Mesenchymal stem cell (in vitro differentiated cells and primary cell): Measurements from ENCODE around the gene TJP1.
A peak's percentile ranks its signal among the peaks of the same experiment; 100 is the strongest.

Source experiments
- DNase-seq: peaks from one replicate; pipeline ENCODE4 v3.0.0-alpha.2; 2013
- H2AFZ ChIP-seq: one replicate; pipeline ENCODE4 v1.6.1; 2013; ENCODE audit warnings: low read depth, mild to moderate bottlenecking, control low read depth, inconsistent platforms, low read length, moderate library complexity
- H2AK5ac ChIP-seq: 2 replicates; pipeline ENCODE4 v1.6.1; 2013; ENCODE audit warnings: low read length, moderate library complexity, mild to moderate bottlenecking, inconsistent platforms; ENCODE audit not compliant: severe bottlenecking
- H2BK120ac ChIP-seq: one replicate; pipeline ENCODE4 v1.6.1; 2013; ENCODE audit warnings: low read depth, mild to moderate bottlenecking, inconsistent platforms, low read length, moderate library complexity
- H2BK12ac ChIP-seq, 2 experiments: one replicate each; pipeline ENCODE4 v1.6.1; 2013; ENCODE audit warnings: inconsistent platforms in 2 of 2, low read length in 2 of 2, mild to moderate bottlenecking in 2 of 2, moderate library complexity in 2 of 2, control low read depth in 1 of 2
- H2BK15ac ChIP-seq: one replicate; pipeline ENCODE4 v1.6.1; 2013; ENCODE audit warnings: mild to moderate bottlenecking, low read depth, inconsistent platforms; ENCODE audit not compliant: poor library complexity, severe bottlenecking
- H2BK5ac ChIP-seq: 2 replicates; pipeline ENCODE4 v1.6.1; 2013; ENCODE audit warnings: low read depth, mild to moderate bottlenecking, low read length, control low read depth, inconsistent platforms; ENCODE audit not compliant: poor library complexity, severe bottlenecking
- H3K14ac ChIP-seq, 2 experiments: one replicate each; pipeline ENCODE4 v1.6.1; 2013; ENCODE audit warnings: inconsistent platforms in 2 of 2, low read length in 2 of 2, control low read depth in 1 of 2, mild to moderate bottlenecking in 1 of 2, moderate library complexity in 1 of 2
- H3K18ac ChIP-seq, 2 experiments: one replicate each; pipeline ENCODE4 v1.6.1; 2013; ENCODE audit warnings: inconsistent platforms in 2 of 2, low read length in 2 of 2, control low read depth in 1 of 2, low read depth in 1 of 2, mild to moderate bottlenecking in 1 of 2
- H3K23ac ChIP-seq, 2 experiments: one replicate each; pipeline ENCODE4 v1.6.1; 2013; ENCODE audit warnings: inconsistent platforms in 2 of 2, low read length in 2 of 2, mild to moderate bottlenecking in 2 of 2, moderate library complexity in 2 of 2, control low read depth in 1 of 2
- H3K27ac ChIP-seq: 2 replicates; pipeline ENCODE4 v1.5.1; 2013; ENCODE audit warnings: mild to moderate bottlenecking, moderate library complexity, low read length, control low read depth, inconsistent platforms; ENCODE audit not compliant: poor library complexity, severe bottlenecking
- H3K27me3 ChIP-seq, 2 experiments: 2 replicates each; pipeline versions ENCODE4 v1.6.1 to v1.7.0; 2013; ENCODE audit warnings: low read length in 2 of 2, mild to moderate bottlenecking in 2 of 2, moderate library complexity in 2 of 2, control low read depth in 1 of 2, inconsistent platforms in 1 of 2; ENCODE audit not compliant: control insufficient read depth in 1 of 2, insufficient read depth in 1 of 2
- H3K36me3 ChIP-seq, 2 experiments: 2 replicates each; pipeline versions ENCODE4 v1.6.1 to v1.7.0; 2013; ENCODE audit warnings: low read length in 2 of 2, control low read depth in 1 of 2, inconsistent platforms in 1 of 2, low read depth in 1 of 2, mild to moderate bottlenecking in 1 of 2; ENCODE audit not compliant: insufficient read depth in 2 of 2, control insufficient read depth in 1 of 2
- H3K4ac ChIP-seq, 2 experiments: one replicate each; pipeline ENCODE4 v1.6.1; 2013; ENCODE audit warnings: inconsistent platforms in 2 of 2, low read length in 2 of 2, mild to moderate bottlenecking in 2 of 2, moderate library complexity in 2 of 2, control low read depth in 1 of 2, low read depth in 1 of 2
- H3K4me1 ChIP-seq: 2 replicates; pipeline ENCODE4 v1.6.1; 2013; ENCODE audit warnings: low read depth, low read length, control low read depth; ENCODE audit not compliant: control insufficient read depth, insufficient read depth
- H3K4me2 ChIP-seq: 2 replicates; pipeline ENCODE4 v1.6.1; 2013; ENCODE audit warnings: low read length, mild to moderate bottlenecking, inconsistent platforms; ENCODE audit not compliant: poor library complexity, severe bottlenecking
- H3K4me3 ChIP-seq, 2 experiments: 2 replicates each; pipeline versions ENCODE4 v1.5.1 to v1.7.0; 2013; ENCODE audit warnings: low read length in 2 of 2, mild to moderate bottlenecking in 2 of 2, control low read depth in 1 of 2, low read depth in 1 of 2; ENCODE audit not compliant: insufficient read depth in 1 of 2
- H3K79me1 ChIP-seq: replicated peaks from 2 replicates; pipeline ENCODE4 v1.6.1; 2013; ENCODE audit warnings: mild to moderate bottlenecking, control low read depth, low read length, inconsistent platforms; ENCODE audit not compliant: poor library complexity, severe bottlenecking
- H3K9ac ChIP-seq: 2 replicates; pipeline ENCODE4 v1.7.0; 2013; ENCODE audit warnings: mild to moderate bottlenecking, low read length, moderate library complexity
- H3K9me3 ChIP-seq: 2 replicates; pipeline ENCODE4 v1.7.0; 2013; ENCODE audit warnings: mild to moderate bottlenecking, low read length; ENCODE audit not compliant: control insufficient read depth
- H4K8ac ChIP-seq: one replicate; pipeline ENCODE4 v1.6.1; 2013; ENCODE audit warnings: inconsistent platforms, mild to moderate bottlenecking, low read length, moderate library complexity
- H4K91ac ChIP-seq: one replicate; pipeline ENCODE4 v1.6.1; 2013; ENCODE audit warnings: mild to moderate bottlenecking, low read length, inconsistent platforms
- WGBS: methylation state at CpG from one replicate; pipeline ENCODE4 v1.1.7; 2013; ENCODE audit warnings: mixed read lengths; 5-methylcytosine and 5-hydroxymethylcytosine counted together

TJP1 gene

DNA sequence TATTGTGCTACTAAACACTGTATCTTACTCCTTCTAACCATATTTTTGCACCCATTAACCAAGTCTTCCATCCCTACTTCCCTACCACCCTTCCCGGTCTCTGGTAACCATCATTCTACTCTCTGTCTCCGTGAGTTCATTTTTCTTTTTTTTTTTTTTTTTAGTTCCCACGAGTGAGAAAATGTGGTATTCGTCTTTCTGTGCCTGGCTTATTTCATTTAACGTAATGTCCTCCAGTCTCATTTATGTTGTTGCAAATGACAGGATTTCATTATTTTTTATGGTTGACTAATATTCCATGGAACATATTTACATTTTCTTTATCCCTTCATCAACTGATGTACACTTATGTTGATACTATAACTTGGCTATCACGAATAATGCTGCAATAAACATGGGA lies 31.7 kb downstream of the TJP1 start:
- Histone ChIP-seq H4K8ac (no peak overlapping the region), H3K27ac (no peak overlapping the region), H3K79me1 (peaks cover 13% of the 10 kb centered on the region), H2BK5ac (no peak overlapping the region), H2BK12ac (no peak overlapping the region), H3K4me1 (peaks cover 2% of the 10 kb centered on the region), H3K9me3 (no peaks in the 10 kb centered on the region), H2AFZ (no peak overlapping the region), H3K27me3 (no peaks in the 10 kb centered on the region), H3K36me3 (peaks cover 6 to 15% of the 10 kb centered on the region in 2 experiments), H4K91ac (no peak overlapping the region), H3K23ac (no peak overlapping the region), H2AK5ac (no peak overlapping the region), H3K4me2 (no peak overlapping the region), H3K18ac (no peak overlapping the region), H3K4me3 (no peak overlapping the region), H3K9ac (no peak overlapping the region), H3K14ac (no peak overlapping the region), H2BK120ac (no peak overlapping the region), H2BK15ac (no peak overlapping the region), H3K4ac (no peak overlapping the region)
- WGBS = 100% methylated on average over 3 of the region's 6 CpGs
- no peak for DNase-seq

DNA sequence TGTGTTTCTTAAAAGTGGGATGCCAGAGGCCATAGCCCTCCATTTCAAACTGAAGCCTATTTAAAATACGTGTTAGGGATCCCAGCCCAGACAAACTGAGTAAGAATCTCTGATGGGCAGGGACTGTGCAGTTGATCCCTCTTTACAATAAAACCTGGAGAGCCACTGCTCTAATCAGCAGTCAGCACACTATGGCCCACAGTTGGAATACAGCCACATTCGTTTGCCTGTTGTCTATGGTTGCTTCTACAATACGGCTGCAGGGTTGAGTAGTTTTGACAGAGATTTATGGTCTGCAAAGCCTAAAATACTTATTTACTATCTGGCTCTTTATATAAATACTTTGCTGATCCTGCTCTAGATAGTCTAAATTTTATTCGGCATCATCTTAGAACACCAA lies 32.4 kb downstream of the TJP1 start:
- H3K4ac ChIP-seq = no peak overlapping the region
- no peak overlapping the region for H3K4me2 ChIP-seq
- no peak for DNase-seq
- no peak overlapping the region for H4K8ac ChIP-seq
- H3K27ac ChIP-seq = no peak overlapping the region
- no peak overlapping the region for H4K91ac ChIP-seq
- peaks cover 3 to 15% of the 10 kb centered on the region in 2 experiments for H3K36me3 ChIP-seq
- H2BK5ac ChIP-seq = no peak overlapping the region
- 84% methylated on average over 2 of the region's 4 CpGs for WGBS
- H3K79me1 ChIP-seq = peaks cover 10% of the 10 kb centered on the region
- H2BK120ac ChIP-seq = no peak overlapping the region
- no peak overlapping the region for H3K18ac ChIP-seq
- H3K14ac ChIP-seq = no peak overlapping the region
- no peak overlapping the region for H2BK12ac ChIP-seq
- H3K23ac ChIP-seq = no peak overlapping the region
- H2AK5ac ChIP-seq = no peak overlapping the region
- H3K9ac ChIP-seq = no peak overlapping the region
- H3K4me1 ChIP-seq = no peaks in the 10 kb centered on the region
- H3K4me3 ChIP-seq = no peak overlapping the region
- no peak overlapping the region for H2AFZ ChIP-seq
- H3K27me3 ChIP-seq = no peaks in the 10 kb centered on the region
- no peak overlapping the region for H2BK15ac ChIP-seq
- H3K9me3 ChIP-seq = no peaks in the 10 kb centered on the region

DNA sequence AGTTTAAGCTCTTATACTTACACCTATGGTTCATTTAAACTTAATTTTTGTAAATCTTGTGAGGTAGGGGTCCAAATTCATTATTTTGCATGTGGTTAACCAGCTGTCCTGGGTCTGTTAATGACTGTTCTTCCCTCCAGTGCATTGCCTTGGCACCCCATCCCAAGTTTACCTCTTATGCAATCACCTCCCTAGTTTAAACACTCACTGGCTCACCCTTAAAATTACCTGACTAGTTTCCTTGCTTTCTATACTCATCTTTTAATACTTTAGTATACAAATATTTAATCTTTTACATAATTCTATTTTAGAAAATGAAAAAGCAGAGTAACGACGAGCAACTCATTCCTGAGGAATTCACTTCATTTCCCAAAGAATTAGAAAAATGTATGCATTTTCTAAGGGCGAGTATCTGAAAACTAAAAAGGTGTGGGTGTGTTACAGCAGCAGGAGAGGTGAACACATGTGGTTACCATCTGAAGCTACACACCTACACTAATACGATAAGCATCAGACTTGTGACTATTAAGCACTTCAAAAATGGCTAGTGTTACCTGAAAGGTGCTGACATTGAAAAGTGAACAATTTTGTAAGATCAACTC lies 33.7 kb downstream of the TJP1 start:
- no peak for DNase-seq
- H2AFZ ChIP-seq = no peak overlapping the region
- no peaks in the 10 kb centered on the region for H3K27me3 ChIP-seq
- peaks cover 3 to 9% of the 10 kb centered on the region in 2 experiments for H3K36me3 ChIP-seq
- no peak overlapping the region for H2BK120ac ChIP-seq
- H2AK5ac ChIP-seq = no peak overlapping the region
- H2BK12ac ChIP-seq = no peak overlapping the region
- H3K4me3 ChIP-seq = no peak overlapping the region
- no peaks in the 10 kb centered on the region for H3K9me3 ChIP-seq
- H3K27ac ChIP-seq = peak overlapping the region; percentile 45
- no peak overlapping the region for H2BK15ac ChIP-seq
- H3K4ac ChIP-seq = no peak overlapping the region
- peaks cover 9% of the 10 kb centered on the region for H3K79me1 ChIP-seq
- no peak overlapping the region for H3K23ac ChIP-seq
- H3K4me2 ChIP-seq = no peak overlapping the region
- H4K8ac ChIP-seq = no peak overlapping the region
- no peak overlapping the region for H4K91ac ChIP-seq
- no peak overlapping the region for H3K14ac ChIP-seq
- WGBS = no CpG with 5 or more reads among the region's 4 CpGs
- H2BK5ac ChIP-seq = no peak overlapping the region
- no peaks in the 10 kb centered on the region for H3K4me1 ChIP-seq
- H3K18ac ChIP-seq = no peak overlapping the region
- H3K9ac ChIP-seq = no peak overlapping the region

DNA sequence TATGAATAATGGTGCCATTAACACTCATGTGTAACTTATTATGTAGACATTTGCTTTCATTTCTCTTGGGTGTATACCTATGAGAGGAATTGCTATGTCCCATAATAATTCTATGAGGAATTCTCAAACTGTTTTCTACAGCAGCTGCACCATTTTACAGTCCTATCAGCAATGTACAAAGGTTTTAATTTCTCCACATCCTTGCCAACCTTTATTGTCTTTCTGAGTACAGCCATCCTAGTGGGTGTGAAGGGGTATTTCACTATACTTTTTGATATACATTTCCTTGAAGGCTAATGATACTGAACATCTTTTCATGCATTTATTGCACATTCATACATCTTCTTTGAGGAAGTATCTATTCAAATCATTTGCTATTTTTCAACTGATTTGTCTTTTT lies 34.5 kb downstream of the TJP1 start:
- no peak overlapping the region for H3K18ac ChIP-seq
- H2AFZ ChIP-seq = no peak overlapping the region
- peaks cover 7% of the 10 kb centered on the region for H3K79me1 ChIP-seq
- H3K9ac ChIP-seq = no peak overlapping the region
- no peak for DNase-seq
- H2BK120ac ChIP-seq = no peak overlapping the region
- H3K4me2 ChIP-seq = no peak overlapping the region
- H3K27ac ChIP-seq = no peak overlapping the region
- no peak overlapping the region for H2BK12ac ChIP-seq
- H3K36me3 ChIP-seq = peaks cover 0 to 4% of the 10 kb centered on the region in 2 experiments
- no peaks in the 10 kb centered on the region for H3K4me1 ChIP-seq
- H3K23ac ChIP-seq = no peak overlapping the region
- H3K4ac ChIP-seq = no peak overlapping the region
- H2AK5ac ChIP-seq = no peak overlapping the region
- no peaks in the 10 kb centered on the region for H3K27me3 ChIP-seq
- H3K14ac ChIP-seq = no peak overlapping the region
- H3K9me3 ChIP-seq = no peaks in the 10 kb centered on the region
- no peak overlapping the region for H4K91ac ChIP-seq
- no peak overlapping the region for H2BK5ac ChIP-seq
- no peak overlapping the region for H3K4me3 ChIP-seq
- H2BK15ac ChIP-seq = no peak overlapping the region
- H4K8ac ChIP-seq = no peak overlapping the region
